Adrenal gland (tissue), 12 donors: Measurements from ENCODE around the gene SPAAR. TPM values are rescaled to one million over a fixed set of nuclear protein-coding genes. Genes with fewer than 3 reads are reported as not detected.
A peak's percentile ranks its signal among the peaks of the same experiment; 100 is the strongest.

Source experiments
- DNase-seq, 7 donors: peaks; one replicate each; pipeline ENCODE4 v3.0.0-alpha.2; 2019 to 2020
- H3K27ac ChIP-seq, 5 donors: fragments of 200-600 bp; sonication (generic) in 4 of 5; 1 replicate in 3 of 5; 2 replicates in 2 of 5; pipeline versions ENCODE4 v1.5.1 to v1.8.0; 2016 to 2020; ENCODE audit warnings: mild to moderate bottlenecking in 1 of 5
- H3K27me3 ChIP-seq: fragments of 200-600 bp; 2 replicates; pipeline ENCODE4 v1.8.0; 2021
- H3K36me3 ChIP-seq, 2 donors: fragments of 200-600 bp; replicated peaks in 1 of 2; 1 replicate in 1 of 2; 2 replicates in 1 of 2; pipeline versions ENCODE4 v1.5.1 to v1.8.0; 2018 to 2022
- H3K4me1 ChIP-seq, 2 donors: fragments of 200-600 bp; replicated peaks in 1 of 2; 1 replicate in 1 of 2; 2 replicates in 1 of 2; pipeline versions ENCODE4 v1.5.1 to v1.8.0; 2018 to 2021
- H3K4me3 ChIP-seq, 4 donors: fragments of 200-600 bp; sonication (generic) in 3 of 4; one replicate each; pipeline ENCODE4 v1.5.1; 2016 to 2018
- H3K9me3 ChIP-seq, 3 donors: fragments of 200-600 bp; sonication (generic) in 1 of 3; replicated peaks in 1 of 3; 1 replicate in 2 of 3; 2 replicates in 1 of 3; pipeline versions ENCODE4 v1.5.1 to v1.8.0; 2016 to 2021
- POLR2A ChIP-seq, 2 donors: fragments of 450-650 bp; IDR thresholded peaks; one replicate each; pipeline ENCODE4 v1.6.1; 2017; ENCODE audit warnings: antibody characterized with exemption in 2 of 2, mild to moderate bottlenecking in 2 of 2, moderate library complexity in 1 of 2
- WGBS, 4 donors: extraction: QIAGEN DNeasy Blood & Tissue Kit in 2 of 4; methylation state at CpG; one replicate each; pipeline versions ENCODE4 v1.1.5 to v1.1.7; 2013 to 2017; 5-methylcytosine and 5-hydroxymethylcytosine counted together
- intact Hi-C, 2 donors: fragments of 100-400 bp; cut with DNase I; formaldehyde crosslinking; loops; one replicate each; pipeline versions ENCODE4 v1.14.1 to v1.15.0; 2022 to 2023
- polyA plus RNA-seq, 3 donors: library from polyadenylated mRNA; stranded (reverse); fragments of 200-250 nt in 2 of 3; fragments of 350-450 nt in 1 of 3; fragmentation: Illumina TruSeq in 1 of 3; extraction: RNeasy Lipid Tissue Mini Kit (QIAGEN cat#74804) in 1 of 3; gene quantifications; one replicate each; pipeline ENCODE4 v1.2.3, GENCODE V29; 2013 to 2014
- total RNA-seq, 9 donors: library from RNA; depleted of rRNA in 4 of 9; stranded (reverse); fragments of >200 nt in 4 of 9; fragments of 120-200 nt in 1 of 9; fragmentation: NEBNext Ultra II Directional in 1 of 9; extraction: Animal tissue kit (Norgen Biotek cat#: 25700) in 1 of 9; gene quantifications; one replicate each; pipeline versions ENCODE4 v1.1.0 to v1.2.4, GENCODE V29; 2013 to 2023
- TF ChIP-seq, protein P1 (sequence below), 6 experiments: fragments of 450-650 bp in 4 of 6; fragments of 200-600 bp in 2 of 6; sonication (generic) in 1 of 6; IDR thresholded peaks; 1 replicate in 5 of 6; 2 replicates in 1 of 6; pipeline versions ENCODE4 v1.5.1 to v1.8.0; 2016 to 2021; ENCODE audit warnings: antibody characterized with exemption in 6 of 6, mild to moderate bottlenecking in 2 of 6, moderate library complexity in 1 of 6
- donor health status: healthy with polysubstance abuse.
- donor health status: Bipolar disorder and iron deficiency.
- donor health status: DM: yes; HTN: yes; CAD: no.
- donor health status: DM: no; HTN: no; CAD: no.
- donor health status: DM: no; HTN: no; CAD: no.
- donor health status: DM: yes; HTN: yes; CAD: no.

Gene SPAAR
- total and polyA plus RNA-seq, 12 donors: 0.54 to 3.6 (median 2.3) TPM

DNA sequence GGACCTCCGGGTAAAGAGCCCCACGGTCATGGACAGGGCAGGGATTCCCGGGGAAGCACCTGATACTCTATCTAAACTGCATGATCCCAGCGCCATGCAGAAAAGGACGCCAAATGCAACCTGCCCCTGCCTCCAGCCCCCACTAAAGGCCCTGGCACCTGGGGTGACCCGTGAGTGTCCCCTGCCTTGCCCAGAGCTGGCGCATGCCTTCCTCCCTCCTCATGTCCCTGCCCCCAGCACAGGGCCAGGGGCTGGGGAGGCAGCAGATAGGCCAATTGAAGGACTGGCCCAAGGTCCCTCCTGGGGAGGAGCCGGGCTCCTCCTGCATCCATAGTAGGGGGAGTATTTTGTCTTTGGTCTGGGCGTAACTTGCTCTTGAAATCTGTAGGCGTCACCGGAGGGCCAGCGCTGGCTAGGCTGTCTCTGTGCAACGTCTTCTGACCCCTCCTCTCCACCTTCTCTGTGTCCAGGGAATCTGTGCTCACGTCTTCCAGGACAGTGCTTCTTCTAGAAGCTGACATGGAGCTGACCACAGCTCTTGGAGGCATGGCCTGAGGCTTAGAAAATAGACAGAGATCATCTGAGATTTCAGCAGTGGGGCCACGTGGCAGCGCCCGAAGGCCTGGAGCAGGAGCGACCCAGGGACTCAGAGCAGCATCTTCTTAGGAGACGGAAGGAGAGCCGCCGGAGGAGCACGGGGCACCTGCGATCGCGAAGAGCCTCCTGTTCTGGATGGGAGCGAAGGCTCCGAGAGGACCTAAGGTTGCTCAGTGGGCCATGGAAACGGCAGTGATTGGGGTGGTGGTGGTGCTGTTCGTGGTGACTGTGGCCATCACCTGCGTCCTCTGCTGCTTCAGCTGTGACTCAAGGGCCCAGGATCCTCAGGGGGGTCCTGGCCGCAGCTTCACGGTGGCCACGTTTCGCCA lies 660 bp downstream of the SPAAR start:
- intact Hi-C loops: loop anchor here in 1 of 2 donors (5.0 kb wide), 1 partner anchor 37 kb away; no protein-coding TSS in a partner anchor
- Histone ChIP-seq H3K4me1 (peaks cover 38 to 55% of the 10 kb centered on the region in 2 donors), H3K9me3 (no peaks in the 10 kb centered on the region), H3K36me3 (no peaks in the 10 kb centered on the region), H3K27me3 (no peaks in the 10 kb centered on the region), H3K4me3 (no peak overlapping the region), H3K27ac (peak overlapping the region in 4 of 5 donors; percentile 8 to 94 (median 82))
- TF ChIP-seq, protein P1, sequence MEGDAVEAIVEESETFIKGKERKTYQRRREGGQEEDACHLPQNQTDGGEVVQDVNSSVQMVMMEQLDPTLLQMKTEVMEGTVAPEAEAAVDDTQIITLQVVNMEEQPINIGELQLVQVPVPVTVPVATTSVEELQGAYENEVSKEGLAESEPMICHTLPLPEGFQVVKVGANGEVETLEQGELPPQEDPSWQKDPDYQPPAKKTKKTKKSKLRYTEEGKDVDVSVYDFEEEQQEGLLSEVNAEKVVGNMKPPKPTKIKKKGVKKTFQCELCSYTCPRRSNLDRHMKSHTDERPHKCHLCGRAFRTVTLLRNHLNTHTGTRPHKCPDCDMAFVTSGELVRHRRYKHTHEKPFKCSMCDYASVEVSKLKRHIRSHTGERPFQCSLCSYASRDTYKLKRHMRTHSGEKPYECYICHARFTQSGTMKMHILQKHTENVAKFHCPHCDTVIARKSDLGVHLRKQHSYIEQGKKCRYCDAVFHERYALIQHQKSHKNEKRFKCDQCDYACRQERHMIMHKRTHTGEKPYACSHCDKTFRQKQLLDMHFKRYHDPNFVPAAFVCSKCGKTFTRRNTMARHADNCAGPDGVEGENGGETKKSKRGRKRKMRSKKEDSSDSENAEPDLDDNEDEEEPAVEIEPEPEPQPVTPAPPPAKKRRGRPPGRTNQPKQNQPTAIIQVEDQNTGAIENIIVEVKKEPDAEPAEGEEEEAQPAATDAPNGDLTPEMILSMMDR (IDR thresholded peaks at IDR 0.05): no peak
- peak in 1 of 2 donors; percentile 10 for TF ChIP-seq POLR2A (IDR thresholded peaks at IDR 0.05)
- WGBS, 4 donors: 82 to 90% (median 88%) methylated on average over 19 to 34 of the region's 34 CpGs
- no peak for DNase-seq

DNA sequence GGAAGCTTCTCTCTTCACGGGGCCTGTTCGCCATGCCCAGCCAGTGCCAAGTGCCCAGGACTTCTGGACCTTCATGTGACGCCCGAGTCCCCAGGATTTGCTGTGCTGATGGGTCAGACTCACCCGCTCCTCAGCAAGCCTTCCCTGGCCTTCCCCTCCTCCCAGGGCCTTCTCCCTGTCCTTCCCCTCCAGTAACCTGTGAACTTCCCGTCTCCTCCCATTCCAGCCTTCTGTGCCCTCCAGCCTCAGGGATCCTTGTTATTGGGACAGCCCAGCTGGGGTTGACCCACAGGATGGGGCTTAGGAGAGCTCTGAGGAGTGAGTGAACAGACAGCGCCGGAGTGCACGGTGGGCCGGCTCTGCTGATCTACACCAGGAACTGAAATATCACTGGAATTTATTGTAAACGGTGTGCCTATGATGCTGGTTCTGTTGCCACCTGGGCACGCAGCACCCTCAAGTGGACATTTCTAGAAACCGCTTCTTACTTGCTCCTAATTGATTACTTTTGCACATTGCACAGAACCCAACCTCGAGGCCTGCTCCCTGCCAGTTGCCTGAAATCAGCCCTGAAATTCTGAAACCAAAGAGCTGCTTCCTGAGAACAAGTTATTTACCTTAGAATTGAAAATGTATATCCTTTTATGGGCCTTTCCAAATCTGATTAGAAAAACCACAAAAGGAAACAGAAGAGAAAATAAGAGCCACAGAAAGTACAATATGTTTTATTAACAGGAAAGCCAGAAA lies 1.5 kb downstream of the SPAAR start:
- Histone ChIP-seq H3K27me3 (no peaks in the 10 kb centered on the region), H3K9me3 (no peaks in the 10 kb centered on the region), H3K36me3 (no peaks in the 10 kb centered on the region), H3K4me3 (no peak overlapping the region), H3K4me1 (peaks cover 38 to 48% of the 10 kb centered on the region in 2 donors), H3K27ac (peak overlapping the region in 2 of 5 donors; percentile 8 to 94)
- WGBS, 4 donors: 54 to 72% (median 62%) methylated on average over 9 to 14 of the region's 14 CpGs
- peak in 1 of 2 donors; percentile 32 for TF ChIP-seq POLR2A (IDR thresholded peaks at IDR 0.05)
- TF ChIP-seq, protein P1 (IDR thresholded peaks at IDR 0.05): peak in 5 of 6 experiments; percentile 8 to 42 (median 35)
- intact Hi-C loops: no loop called here
- peak in 4 of 7 donors; percentile 42 to 73 (median 45) for DNase-seq

DNA sequence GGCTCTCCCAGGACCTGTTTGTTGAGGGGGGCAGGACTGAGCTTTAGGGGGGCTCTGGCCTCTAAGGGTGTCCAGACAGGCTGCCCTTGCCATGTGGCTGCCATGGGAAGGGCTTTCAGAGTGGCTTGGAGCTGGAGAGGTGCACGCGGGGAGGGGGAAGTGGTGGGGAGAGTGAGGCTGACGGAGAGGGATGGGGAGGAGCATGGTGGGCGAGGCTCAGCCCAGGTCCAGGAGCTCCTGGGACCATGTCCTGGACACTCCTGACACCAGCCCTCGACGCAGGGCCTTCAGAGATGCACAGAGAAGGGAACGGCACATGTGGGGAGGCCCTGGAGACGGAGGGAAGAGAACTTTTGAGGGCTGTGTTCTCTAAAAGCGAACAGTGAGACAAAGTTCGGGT lies 2.4 kb downstream of the SPAAR start:
- Histone ChIP-seq H3K27me3 (no peaks in the 10 kb centered on the region), H3K4me1 (peaks cover 31 to 41% of the 10 kb centered on the region in 2 donors), H3K4me3 (no peak overlapping the region), H3K36me3 (no peaks in the 10 kb centered on the region), H3K9me3 (no peaks in the 10 kb centered on the region), H3K27ac (peak overlapping the region in 1 of 5 donors; percentile 31)
- intact Hi-C loops: no loop called here
- TF ChIP-seq POLR2A (IDR thresholded peaks at IDR 0.05): no peak
- TF ChIP-seq, protein P1 (IDR thresholded peaks at IDR 0.05): no peak
- 77 to 89% (median 82%) methylated on average over 10 of the region's 10 CpGs for WGBS, 4 donors
- DNase-seq: no peak
